Loucy (cell line): Measurements from ENCODE around the gene KDM6B.

Source experiments
- H2AFZ ChIP-seq: fragments of 200-600 bp; sonication (generic); 2 replicates; pipeline ENCODE4 v1.6.0; 2016; ENCODE audit warnings: antibody characterized with exemption, mild to moderate bottlenecking, low read length, moderate library complexity
- H3F3A ChIP-seq: fragments of 200-600 bp; 2 replicates; pipeline ENCODE4 v1.6.0; 2016; ENCODE audit warnings: antibody characterized with exemption, low read depth, mild to moderate bottlenecking
- H3K27me3 ChIP-seq: fragments of 200-600 bp; sonication (generic); 2 replicates; pipeline ENCODE4 v1.6.1; 2014; ENCODE audit warnings: low read length, mild to moderate bottlenecking; ENCODE audit not compliant: insufficient read depth, poor library complexity, severe bottlenecking
- H3K36me3 ChIP-seq: fragments of 200-600 bp; sonication (generic); 2 replicates; pipeline ENCODE4 v1.6.1; 2016; ENCODE audit warnings: low read length; ENCODE audit not compliant: insufficient read depth
- H3K4me1 ChIP-seq: fragments of 200-600 bp; sonication (generic); 2 replicates; pipeline ENCODE4 v1.5.1; 2014; ENCODE audit warnings: low read length, mild to moderate bottlenecking; ENCODE audit not compliant: insufficient read depth, poor library complexity, severe bottlenecking
- H3K4me2 ChIP-seq: fragments of 200-600 bp; sonication (generic); 2 replicates; pipeline ENCODE4 v1.6.0; 2014; ENCODE audit warnings: antibody characterized with exemption, low read length, low read depth, mild to moderate bottlenecking; ENCODE audit not compliant: poor library complexity, severe bottlenecking
- H3K4me3 ChIP-seq: fragments of 200-600 bp; sonication (generic); 2 replicates; pipeline ENCODE4 v1.5.1; 2014; ENCODE audit warnings: low read length, mild to moderate bottlenecking, mixed read lengths; ENCODE audit not compliant: poor library complexity, severe bottlenecking
- H3K79me2 ChIP-seq: fragments of 200-600 bp; sonication (generic); 2 replicates; pipeline ENCODE4 v1.6.1; 2014; ENCODE audit warnings: low read length; ENCODE audit not compliant: insufficient read depth
- H3K9ac ChIP-seq: fragments of 200-600 bp; sonication (generic); 2 replicates; pipeline ENCODE4 v1.6.0; 2014; ENCODE audit warnings: mild to moderate bottlenecking, low read depth, low read length, moderate library complexity; ENCODE audit not compliant: poor library complexity, severe bottlenecking
- H3K9me2 ChIP-seq: fragments of 200-600 bp; sonication (generic); replicated peaks from 2 replicates; pipeline ENCODE4 v1.6.1; 2016; ENCODE audit warnings: low read depth, low read length, mixed read lengths
- H3K9me3 ChIP-seq: fragments of 200-600 bp; sonication (generic); 2 replicates; pipeline ENCODE4 v1.6.1; 2014; ENCODE audit warnings: mild to moderate bottlenecking, antibody characterized with exemption, low read length, low read depth; ENCODE audit not compliant: insufficient read depth
- H4K20me1 ChIP-seq: fragments of 200-600 bp; sonication (generic); 2 replicates; pipeline ENCODE4 v1.6.0; 2014; ENCODE audit warnings: antibody characterized with exemption, low read length, mild to moderate bottlenecking; ENCODE audit not compliant: insufficient read depth, poor library complexity, severe bottlenecking
- EZH2phosphoT487 ChIP-seq: fragments of 200-600 bp; IDR thresholded peaks from 2 replicates; pipeline ENCODE4 v1.6.1; 2018; ENCODE audit warnings: antibody characterized with exemption, mild to moderate bottlenecking, moderate library complexity, borderline replicate concordance
- TF ChIP-seq, protein P1 (sequence below): fragments of 200-600 bp; sonication (generic); conservative IDR thresholded peaks from 2 replicates; pipeline ENCODE4 v1.5.1; 2014; ENCODE audit warnings: mild to moderate bottlenecking, antibody characterized with exemption, low read length

KDM6B gene

GRCh38 chr17:7817643-7817964 lies 16.4 kb upstream of the KDM6B start:
- Histone ChIP-seq H3K36me3 (no peaks in the 10 kb centered on the region), H3K4me1 (no peaks in the 10 kb centered on the region), H3K9ac (no peak overlapping the region), H3K4me2 (no peak overlapping the region), H3K79me2 (no peaks in the 10 kb centered on the region), H3K9me2 (no peaks in the 10 kb centered on the region), H3F3A (no peaks in the 10 kb centered on the region), H3K9me3 (no peaks in the 10 kb centered on the region), H4K20me1 (no peaks in the 10 kb centered on the region), H3K27me3 (no peaks in the 10 kb centered on the region), H3K4me3 (no peak overlapping the region), H2AFZ (no peak overlapping the region)
- no peak for TF ChIP-seq EZH2phosphoT487
- TF ChIP-seq, protein P1, sequence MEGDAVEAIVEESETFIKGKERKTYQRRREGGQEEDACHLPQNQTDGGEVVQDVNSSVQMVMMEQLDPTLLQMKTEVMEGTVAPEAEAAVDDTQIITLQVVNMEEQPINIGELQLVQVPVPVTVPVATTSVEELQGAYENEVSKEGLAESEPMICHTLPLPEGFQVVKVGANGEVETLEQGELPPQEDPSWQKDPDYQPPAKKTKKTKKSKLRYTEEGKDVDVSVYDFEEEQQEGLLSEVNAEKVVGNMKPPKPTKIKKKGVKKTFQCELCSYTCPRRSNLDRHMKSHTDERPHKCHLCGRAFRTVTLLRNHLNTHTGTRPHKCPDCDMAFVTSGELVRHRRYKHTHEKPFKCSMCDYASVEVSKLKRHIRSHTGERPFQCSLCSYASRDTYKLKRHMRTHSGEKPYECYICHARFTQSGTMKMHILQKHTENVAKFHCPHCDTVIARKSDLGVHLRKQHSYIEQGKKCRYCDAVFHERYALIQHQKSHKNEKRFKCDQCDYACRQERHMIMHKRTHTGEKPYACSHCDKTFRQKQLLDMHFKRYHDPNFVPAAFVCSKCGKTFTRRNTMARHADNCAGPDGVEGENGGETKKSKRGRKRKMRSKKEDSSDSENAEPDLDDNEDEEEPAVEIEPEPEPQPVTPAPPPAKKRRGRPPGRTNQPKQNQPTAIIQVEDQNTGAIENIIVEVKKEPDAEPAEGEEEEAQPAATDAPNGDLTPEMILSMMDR: no peak

DNA sequence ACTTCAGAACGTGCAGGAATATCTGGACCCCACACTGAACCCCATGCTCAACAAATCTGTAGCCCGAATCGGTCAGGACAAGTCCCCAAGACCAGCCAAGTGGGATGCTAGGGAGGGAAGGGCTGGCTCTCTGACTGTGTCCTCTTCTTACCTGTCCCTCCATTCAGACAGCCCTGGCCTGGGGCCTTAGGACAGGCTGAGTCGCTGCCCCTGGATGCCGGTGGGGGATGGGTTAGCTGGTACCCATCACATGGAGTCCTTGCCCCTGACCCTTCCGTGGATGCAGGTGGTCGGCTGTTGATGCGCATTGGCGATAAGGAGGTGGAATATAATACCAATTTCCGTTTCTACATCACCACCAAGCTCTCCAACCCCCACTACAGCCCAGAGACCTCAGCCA lies 16.0 kb upstream of the KDM6B start:
- H3K36me3 ChIP-seq: no peaks in the 10 kb centered on the region
- no peaks in the 10 kb centered on the region for H4K20me1 ChIP-seq
- H3K9me2 ChIP-seq: no peaks in the 10 kb centered on the region
- no peak overlapping the region for H2AFZ ChIP-seq
- TF ChIP-seq, protein P1: no peak
- no peak for TF ChIP-seq EZH2phosphoT487
- no peak overlapping the region for H3K4me3 ChIP-seq
- H3K79me2 ChIP-seq: no peaks in the 10 kb centered on the region
- H3K9me3 ChIP-seq: no peaks in the 10 kb centered on the region
- H3K9ac ChIP-seq: no peak overlapping the region
- H3K4me1 ChIP-seq: no peaks in the 10 kb centered on the region
- H3F3A ChIP-seq: no peaks in the 10 kb centered on the region
- H3K27me3 ChIP-seq: no peaks in the 10 kb centered on the region
- H3K4me2 ChIP-seq: no peak overlapping the region

DNA sequence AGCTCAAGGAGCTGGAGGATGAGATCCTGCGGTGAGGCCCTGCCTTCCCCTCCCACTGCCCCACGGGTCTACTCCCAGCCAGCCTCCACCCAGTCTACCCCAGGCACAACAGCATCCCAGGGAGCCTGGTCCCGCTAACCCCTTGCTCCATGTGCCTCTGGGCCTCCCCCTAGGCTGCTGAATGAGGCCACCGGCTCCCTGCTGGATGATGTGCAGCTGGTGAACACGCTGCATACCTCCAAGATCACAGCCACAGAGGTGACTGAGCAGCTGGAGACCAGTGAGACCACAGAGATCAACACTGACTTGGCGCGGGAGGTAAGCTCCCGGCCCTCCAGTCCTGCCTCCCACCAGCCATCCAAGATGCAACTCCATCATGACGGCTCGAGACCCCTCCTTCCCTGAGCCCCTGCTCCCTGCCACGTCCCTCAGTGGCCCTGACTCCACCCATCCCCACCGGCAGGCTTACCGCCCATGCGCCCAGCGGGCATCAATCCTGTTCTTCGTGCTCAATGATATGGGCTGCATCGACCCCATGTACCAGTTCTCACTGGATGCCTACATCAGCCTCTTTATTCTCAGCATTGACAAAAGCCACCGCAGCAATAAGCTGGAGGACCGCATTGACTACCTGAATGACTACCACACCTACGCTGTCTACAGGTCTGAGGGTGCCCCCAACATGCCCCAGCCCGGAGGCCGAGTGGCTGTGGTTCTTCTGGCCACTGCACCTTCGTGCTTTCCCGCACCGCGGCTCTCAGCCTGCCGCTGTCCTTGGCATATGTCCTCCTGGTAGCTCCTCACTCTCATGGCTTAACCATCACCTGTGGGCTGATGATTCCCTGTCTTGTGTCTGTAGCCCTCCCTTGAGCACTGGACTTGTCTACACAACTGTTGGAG lies 15.0 kb upstream of the KDM6B start:
- H3K36me3 ChIP-seq: no peaks in the 10 kb centered on the region
- no peaks in the 10 kb centered on the region for H3K9me2 ChIP-seq
- no peak overlapping the region for H2AFZ ChIP-seq
- no peaks in the 10 kb centered on the region for H3F3A ChIP-seq
- no peaks in the 10 kb centered on the region for H3K79me2 ChIP-seq
- no peaks in the 10 kb centered on the region for H3K27me3 ChIP-seq
- no peaks in the 10 kb centered on the region for H4K20me1 ChIP-seq
- no peak overlapping the region for H3K4me3 ChIP-seq
- no peak for TF ChIP-seq EZH2phosphoT487
- TF ChIP-seq, protein P1: no peak
- H3K9ac ChIP-seq: no peak overlapping the region
- no peak overlapping the region for H3K4me2 ChIP-seq
- H3K4me1 ChIP-seq: no peaks in the 10 kb centered on the region
- no peaks in the 10 kb centered on the region for H3K9me3 ChIP-seq
